Measurements from ENCODE around the gene ALPI. TPM values are rescaled to one million over a fixed set of nuclear protein-coding genes. Genes with fewer than 3 reads are reported as not detected.

Gene ALPI
- total and polyA plus RNA-seq, 8 donors, result not detected

GRCh38 chr2:232477751-232478510 is 22.0 kb downstream of the ALPI start:
- WGBS, 2 donors, result 79 to 82% methylated on average over 13 of the region's 13 CpGs
- intact Hi-C loops (cut with DNase I), result no loop called here
- H3K4me1 ChIP-seq, result no peaks in the 10 kb centered on the region
- TF ChIP-seq CTCF (IDR thresholded peaks at IDR 0.05), result no peak
- no peaks in the 10 kb centered on the region for H3K36me3 ChIP-seq
- no peaks in the 10 kb centered on the region for H3K9me3 ChIP-seq
- FAIRE-seq (no peak), DNase-seq (peak in 2 of 6 donors; percentile 8 to 34), ATAC-seq (no peak)
- no peak overlapping the region for H3K4me3 ChIP-seq
- H3K27ac ChIP-seq, result no peak overlapping the region
- H3K27me3 ChIP-seq, result no peaks in the 10 kb centered on the region

- Histone ChIP-seq H3K9me3 (no peaks in the 10 kb centered on the region), H3K4me3 (no peak overlapping the region), H3K27me3 (no peaks in the 10 kb centered on the region), H3K27ac (no peak overlapping the region), H3K36me3 (no peaks in the 10 kb centered on the region), H3K4me1 (no peaks in the 10 kb centered on the region)
- 62 to 73% methylated on average over 18 to 19 of the region's 19 CpGs for WGBS, 2 donors
- DNase-seq, result peak in 3 of 6 donors; percentile 15 to 63 (median 41)
- FAIRE-seq, result no peak
- intact Hi-C loops (cut with DNase I), result no loop called here
- no peak for ATAC-seq
- TF ChIP-seq CTCF (IDR thresholded peaks at IDR 0.05), result no peak
Observed at GRCh38 chr2:232478571-232479340, 22.8 kb downstream of the ALPI start.

GRCh38 chr2:232479341-232480200 is 23.6 kb downstream of the ALPI start:
- no peaks in the 10 kb centered on the region for H3K9me3 ChIP-seq
- no peaks in the 10 kb centered on the region for H3K36me3 ChIP-seq
- WGBS, 2 donors, result 60 to 65% methylated on average over 21 of the region's 21 CpGs
- FAIRE-seq (no peak), ATAC-seq (no peak), DNase-seq (peak in 3 of 6 donors; percentile 6 to 49 (median 46))
- H3K27me3 ChIP-seq, result no peaks in the 10 kb centered on the region
- H3K4me1 ChIP-seq, result no peaks in the 10 kb centered on the region
- no peak overlapping the region for H3K27ac ChIP-seq
- intact Hi-C loops (cut with DNase I), result no loop called here
- TF ChIP-seq CTCF (IDR thresholded peaks at IDR 0.05), result no peak
- no peak overlapping the region for H3K4me3 ChIP-seq

GRCh38 chr2:232480201-232481190 is 24.5 kb downstream of the ALPI start:
- intact Hi-C loops (cut with DNase I), result no loop called here
- H3K4me3 ChIP-seq, result no peak overlapping the region
- no peaks in the 10 kb centered on the region for H3K36me3 ChIP-seq
- no peak overlapping the region for H3K27ac ChIP-seq
- 69 to 76% methylated on average over 26 of the region's 26 CpGs for WGBS, 2 donors
- FAIRE-seq (no peak), DNase-seq (peak in 3 of 6 donors; percentile 6 to 57 (median 53)), ATAC-seq (no peak)
- peaks cover 0 to 2% (median 0%) of the 10 kb centered on the region in 4 donors for H3K27me3 ChIP-seq
- H3K4me1 ChIP-seq, result no peaks in the 10 kb centered on the region
- TF ChIP-seq CTCF (IDR thresholded peaks at IDR 0.05), result no peak
- no peaks in the 10 kb centered on the region for H3K9me3 ChIP-seq
